GOT3 (cell line): Measurements from ENCODE around the gene LCA5L.

ENCODE experiments used
- DNase-seq: peaks from one replicate; lab custom pipeline; 2025; ENCODE audit warnings: mixed read lengths; lab: John Stamatoyannopoulos, UW

LCA5L gene

DNA sequence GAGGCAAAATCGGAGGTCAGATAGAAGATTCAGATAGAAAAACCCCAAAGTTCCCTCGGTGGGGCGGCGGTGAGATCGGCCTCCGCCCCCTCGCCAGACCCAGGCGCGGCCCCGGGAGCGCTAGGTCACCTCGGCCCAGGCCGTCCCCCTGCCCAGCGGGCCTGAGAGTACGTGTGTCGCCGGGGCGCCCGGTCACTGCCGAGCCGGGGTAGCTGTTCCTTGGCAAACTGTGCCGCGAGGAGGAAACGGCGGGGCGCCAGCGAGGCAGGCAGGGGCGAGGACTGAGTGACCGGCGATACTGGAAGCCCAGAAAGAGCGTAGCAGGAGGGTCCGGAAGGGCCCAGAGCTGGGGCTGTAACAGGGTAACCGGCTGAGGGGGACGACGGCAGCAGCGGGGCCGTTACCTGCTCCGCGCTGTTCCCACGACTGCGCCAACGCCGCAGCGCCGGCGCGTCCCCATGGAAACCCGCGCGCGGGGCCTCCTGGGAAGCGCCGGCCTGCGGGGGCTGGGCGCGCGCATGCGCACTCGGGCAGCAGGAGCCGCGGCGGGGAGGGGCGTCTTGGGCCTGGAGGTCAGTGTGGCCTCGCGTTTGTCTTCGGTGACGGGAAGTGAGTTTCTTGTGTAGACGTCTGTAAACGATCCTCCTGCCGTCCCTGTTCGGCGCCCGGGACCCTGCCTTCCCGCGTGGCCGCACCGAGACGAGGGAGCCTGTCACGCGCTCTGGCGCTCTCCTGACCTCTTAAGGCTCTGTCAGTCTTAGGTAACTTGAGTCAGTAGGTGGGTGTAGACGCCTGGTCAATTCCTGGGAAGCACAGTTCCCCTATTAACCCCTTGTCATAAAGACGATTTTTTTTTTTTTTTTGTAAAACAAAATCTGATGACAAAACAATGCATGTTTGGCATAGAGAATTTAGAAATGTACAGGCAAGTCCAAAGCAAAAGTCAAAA lies at the start of gene LCA5L:
LCA5L (minus strand) TSS at position 458 of the 949 bp plus-strand sequence. CDS start 17,285 bp downstream, outside the sequence.
- DNase-seq, result peak; percentile 81

DNA sequence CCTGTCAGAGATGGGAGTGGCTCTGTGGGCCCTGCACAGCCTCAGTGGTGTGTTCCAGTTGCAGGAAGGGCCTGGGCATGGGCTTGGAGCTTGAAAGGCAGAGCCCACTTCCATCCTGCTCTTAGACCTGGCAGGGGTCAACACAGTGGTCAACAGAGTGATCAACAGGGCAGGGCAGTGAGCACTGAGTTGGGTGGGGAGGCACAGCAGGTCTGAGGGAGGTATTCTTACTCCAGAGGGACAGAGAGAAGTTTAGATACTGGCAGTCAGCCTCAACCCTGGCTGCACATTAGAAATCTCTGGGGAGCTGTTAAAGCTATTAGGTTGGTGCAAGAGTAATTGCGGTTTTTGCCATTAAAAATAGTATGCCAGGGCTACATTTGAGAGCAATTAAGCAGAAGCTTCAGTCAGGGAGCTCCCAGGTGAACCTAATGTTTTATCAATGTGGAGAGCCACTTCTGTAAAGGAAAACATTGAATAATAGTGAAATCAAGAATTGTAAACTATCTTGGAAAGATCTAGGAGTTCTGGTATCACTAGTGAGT lies 43.9 kb upstream of the LCA5L start:
- DNase-seq, result no peak

DNA sequence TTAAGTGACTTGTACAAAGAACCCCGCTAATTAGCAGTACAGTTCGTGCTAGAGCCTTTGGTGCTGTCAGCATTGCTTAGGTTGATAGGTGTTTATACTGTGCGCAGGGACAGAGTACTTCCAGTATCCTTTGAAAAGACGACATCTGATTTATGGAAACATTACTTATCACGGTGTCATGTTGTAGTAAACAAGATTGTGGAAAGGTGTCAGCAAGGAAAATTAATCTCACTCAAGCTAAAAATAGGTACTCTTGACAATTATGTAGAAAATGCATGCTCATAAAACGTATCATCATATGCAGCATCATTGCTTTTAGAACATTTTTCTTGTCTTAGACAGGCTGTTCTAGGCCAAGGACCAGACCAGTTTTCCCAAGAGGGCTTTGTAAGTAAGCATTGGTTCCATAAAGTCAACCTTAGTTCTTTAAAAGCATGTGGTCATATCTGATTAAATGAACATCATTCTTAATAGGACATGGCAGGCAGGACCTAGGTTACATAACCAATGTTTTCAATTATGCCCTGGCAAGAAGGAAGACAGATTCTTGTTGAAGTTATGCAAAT lies 39.2 kb upstream of the LCA5L start:
- no peak for DNase-seq

DNA sequence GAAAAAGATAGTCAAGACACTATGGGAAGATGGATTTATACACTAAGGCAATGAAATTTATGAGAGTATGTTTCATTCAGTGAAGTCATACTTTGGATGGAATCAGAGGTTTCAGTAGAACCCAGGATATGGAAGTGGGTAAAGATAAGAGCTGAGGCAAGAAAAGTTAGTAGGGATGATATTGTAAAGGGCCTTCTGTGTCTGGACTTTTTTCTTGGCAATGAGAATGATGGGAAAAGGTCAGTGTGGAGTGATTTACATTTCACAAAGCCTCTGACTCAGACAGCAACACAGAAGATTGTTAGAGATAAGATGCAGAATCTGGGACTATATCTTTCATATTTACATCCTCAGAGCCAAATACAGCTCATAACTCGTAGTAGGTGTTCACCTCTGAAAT lies 38.3 kb upstream of the LCA5L start:
- DNase-seq, result no peak

DNA sequence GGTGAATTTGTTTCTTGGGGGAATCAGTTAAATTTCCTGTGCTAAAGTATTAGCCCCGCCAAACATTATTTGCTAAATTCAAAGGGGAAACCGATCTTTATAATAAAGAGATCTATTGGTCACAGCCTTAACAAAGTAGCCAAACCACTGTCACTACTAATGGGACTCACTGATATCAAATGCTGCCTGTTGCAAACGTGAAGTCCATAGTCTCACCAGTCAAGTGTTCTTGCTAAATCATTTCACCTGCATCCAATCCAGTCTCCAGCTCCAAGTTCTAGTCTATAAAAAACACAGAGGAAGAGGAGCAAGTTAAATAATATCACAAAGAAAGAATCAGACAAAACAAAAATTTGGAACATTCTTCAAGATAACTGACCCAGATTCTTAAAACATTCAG lies 36.3 kb upstream of the LCA5L start:
- DNase-seq, result no peak

DNA sequence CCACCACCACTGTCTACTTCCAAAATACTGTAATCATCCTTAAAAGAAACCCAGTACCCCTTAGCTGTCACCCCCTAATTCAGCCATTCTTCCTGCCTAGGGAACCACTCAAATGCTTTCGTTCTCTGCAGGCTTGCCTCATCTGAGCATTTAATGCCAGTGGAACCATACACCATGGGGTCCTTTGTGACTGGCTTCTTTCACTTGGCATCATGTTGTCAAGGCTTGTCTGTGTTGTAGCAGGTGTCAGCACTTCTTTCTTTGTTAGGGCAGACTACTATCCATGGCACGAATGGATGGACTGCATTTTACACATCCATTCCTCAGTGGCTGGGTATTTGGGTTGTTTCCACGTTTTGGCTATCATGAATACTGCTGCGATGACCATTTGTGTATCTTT lies 34.7 kb upstream of the LCA5L start:
- no peak for DNase-seq

DNA sequence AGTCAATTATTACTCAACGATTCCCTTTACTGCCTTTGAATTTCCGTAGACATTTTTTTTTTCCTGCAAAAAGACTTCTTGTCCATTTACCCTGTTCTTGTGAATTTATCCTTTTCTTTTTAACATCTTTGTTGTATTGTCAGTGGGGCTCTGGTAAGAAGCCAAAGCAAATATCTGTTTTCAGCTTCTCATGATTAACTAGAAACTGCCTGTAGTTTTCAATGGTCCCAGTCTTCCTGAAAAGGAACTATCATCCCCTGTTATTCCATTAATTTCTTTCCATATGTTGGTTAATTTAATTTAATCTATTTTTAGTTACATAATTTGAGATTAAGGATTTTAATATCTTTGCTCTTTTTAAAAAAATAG lies 34.2 kb upstream of the LCA5L start:
- DNase-seq, result no peak

DNA sequence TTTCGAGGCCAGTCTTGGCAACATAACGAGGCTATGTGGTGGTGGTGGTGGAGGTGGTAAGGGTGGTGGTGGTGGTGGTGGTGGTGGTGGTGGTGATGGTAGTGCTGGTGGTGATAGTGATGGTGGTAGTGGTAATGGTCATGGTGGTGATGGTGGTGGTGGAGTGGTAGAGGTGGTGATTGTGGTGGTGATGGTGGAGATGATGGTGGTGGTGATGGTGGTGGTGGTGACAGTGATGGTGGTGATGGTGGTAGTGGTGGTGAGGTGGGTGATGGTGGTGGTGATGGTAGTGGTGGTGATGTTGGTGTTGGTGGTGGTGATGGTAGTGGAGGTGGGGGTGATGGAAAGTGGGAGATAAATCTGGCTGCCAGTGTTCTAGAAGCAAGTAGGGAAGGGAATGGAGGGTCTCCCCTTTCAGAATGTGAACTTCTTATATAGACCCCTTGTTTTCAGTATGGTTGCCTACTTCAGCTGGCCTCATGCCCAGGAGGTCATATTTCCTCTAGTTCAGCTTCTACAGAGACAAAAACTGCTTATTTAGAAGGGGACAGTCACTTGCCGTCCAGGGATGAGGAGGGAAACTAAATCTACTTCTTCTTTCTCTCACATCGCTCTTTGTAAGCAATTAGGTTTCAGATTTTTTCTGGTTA lies 33.7 kb upstream of the LCA5L start:
- no peak for DNase-seq

DNA sequence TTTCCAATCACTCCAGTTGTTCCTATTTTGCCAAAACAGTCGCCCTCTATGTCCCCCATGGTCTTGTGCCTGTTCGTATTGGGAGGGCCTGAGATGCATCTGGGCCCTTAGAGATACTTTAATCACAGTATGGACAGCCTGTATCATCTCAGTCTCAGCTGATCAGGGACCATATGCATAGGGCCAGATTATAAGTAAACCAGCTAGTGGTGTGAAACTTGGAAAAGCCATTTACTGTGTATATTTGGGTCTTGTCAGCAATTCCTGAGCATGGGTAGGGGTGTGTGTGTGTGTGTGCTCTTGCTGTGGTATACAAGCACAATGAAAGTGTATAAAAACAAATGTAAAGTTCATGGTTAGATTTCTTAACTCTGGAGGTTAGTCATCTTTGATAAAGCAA lies 29.0 kb upstream of the LCA5L start:
- no peak for DNase-seq

DNA sequence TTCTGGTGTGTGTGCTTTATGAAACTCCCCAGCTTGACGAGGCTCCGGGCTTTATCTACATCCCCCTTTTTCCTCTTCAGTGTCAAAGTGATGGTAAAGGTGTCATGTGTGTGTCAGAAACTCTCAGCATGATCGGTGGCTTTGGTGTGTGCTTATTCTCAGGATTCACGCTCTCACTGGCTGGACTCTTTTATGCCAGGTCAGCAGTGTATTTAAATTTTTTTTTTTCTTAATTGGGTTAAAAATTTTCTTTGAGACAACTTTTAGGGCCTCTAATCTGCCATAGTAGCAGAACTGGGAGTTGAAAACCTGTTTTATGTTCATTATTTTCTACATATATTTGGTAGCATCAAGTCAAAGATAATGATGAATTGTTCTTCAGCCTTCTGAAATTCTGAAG lies 27.2 kb upstream of the LCA5L start:
- DNase-seq, result no peak

DNA sequence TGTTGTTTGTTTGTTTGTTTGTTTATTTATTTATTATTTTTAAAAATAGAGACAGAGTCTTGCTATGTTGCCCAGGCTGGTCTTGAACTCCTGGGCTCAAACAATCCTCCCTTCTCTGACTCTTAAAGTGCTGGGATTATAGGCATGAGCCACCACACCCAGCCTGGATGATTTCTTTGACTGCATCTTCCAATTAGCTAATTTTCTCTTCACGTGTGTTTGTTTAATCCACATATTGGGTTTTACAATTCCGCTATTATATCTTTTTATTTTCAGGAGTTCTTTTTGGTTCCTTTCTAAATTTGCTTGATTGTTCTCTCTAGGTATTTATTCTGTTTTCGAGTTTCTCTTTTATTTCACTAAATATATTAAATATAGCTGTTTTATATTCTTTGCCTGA lies 26.0 kb upstream of the LCA5L start:
- DNase-seq, result no peak

DNA sequence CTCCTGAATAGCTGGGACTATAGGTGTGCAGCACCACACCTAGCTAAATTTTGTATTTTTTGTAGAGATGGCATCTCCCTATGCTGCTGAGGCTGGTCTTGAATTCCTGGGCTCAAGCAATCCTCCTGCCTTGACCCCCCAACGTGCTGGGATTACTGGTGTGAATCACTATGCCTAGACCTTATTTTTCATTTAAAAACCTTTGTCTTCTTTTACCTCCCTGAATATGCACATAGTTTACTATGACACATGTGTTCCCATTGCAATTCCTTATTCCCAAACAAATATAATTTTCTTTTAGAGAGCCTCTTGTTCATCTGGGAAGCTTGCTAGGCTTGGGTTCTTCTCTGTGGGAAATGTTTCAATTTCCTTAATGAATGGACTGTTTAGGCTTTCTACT lies 23.0 kb upstream of the LCA5L start:
- no peak for DNase-seq

DNA sequence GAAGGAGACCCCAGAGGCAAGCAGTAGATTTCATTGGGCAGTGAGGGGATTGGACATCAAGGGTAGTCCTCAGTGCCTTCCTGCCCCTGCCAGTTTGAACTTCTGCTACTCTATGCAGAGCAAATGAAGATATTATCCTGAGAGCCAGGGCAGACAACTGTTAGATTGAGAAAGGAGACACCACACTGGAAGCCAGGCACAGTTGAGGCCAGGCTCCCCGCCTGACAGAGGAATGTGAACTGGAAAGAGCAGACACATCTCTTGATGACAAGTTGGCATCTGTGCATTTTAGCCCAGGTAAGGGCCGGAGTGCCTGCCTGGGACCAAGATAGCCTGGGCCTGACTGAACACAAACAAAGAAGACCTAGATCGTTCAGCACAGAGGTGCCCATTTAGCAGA lies 22.2 kb upstream of the LCA5L start:
- DNase-seq, result no peak

DNA sequence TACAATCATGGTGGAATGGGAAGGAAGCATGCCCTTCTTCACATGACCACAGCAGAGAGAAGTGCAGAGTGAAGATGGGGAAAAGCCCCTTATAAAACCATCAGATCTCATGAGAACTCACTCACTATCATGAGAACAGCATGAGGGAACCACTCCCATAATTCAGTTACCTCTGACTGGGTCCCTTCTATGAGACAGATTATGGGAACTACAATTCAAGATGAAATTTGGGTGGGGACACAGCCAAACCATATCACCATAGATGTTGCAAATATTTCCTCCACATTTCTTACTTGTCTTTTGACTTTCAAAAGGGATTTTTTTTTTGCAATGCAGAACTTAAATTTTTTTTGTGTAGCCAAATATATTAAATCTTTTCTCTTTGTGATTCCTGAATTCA lies 21.0 kb upstream of the LCA5L start:
- no peak for DNase-seq

DNA sequence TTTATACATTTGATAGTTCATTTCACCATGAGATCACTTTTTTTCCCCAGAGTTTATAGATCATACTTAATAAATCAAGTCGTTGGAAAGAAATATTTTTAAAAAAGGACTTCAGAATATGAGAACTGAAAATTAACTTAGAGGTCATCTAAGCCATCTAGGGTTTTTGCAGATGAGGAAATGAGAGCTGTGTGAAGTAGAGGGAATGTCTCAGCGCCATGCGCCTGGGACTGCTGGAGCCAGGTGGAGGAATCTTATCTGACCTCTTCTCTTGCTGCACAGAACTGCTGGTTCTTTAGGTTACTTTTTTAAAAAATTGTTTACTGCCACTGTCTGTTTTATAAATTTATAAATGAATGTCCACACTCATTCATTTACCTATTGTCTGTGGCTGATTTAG lies 17.7 kb upstream of the LCA5L start:
- DNase-seq, result no peak

DNA sequence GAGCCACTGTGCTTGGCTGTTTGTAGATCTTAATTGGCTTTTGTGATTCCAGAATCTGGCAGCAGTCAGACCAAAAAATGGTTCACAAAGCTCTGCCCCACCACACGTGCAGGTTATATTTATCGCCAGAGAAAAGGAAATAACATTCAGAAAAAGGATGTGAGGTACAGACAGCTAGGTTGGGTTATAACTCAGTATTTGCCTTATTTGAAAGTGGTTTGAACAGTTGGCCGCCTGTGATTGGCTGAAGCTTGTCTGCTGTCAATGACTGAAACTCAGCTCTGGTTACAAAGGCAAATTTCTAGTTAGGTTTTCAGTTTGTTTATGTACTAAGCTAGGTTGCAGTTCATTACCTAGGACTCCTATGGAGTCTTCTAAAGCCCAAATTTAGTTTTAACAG lies 15.8 kb upstream of the LCA5L start:
- no peak for DNase-seq

DNA sequence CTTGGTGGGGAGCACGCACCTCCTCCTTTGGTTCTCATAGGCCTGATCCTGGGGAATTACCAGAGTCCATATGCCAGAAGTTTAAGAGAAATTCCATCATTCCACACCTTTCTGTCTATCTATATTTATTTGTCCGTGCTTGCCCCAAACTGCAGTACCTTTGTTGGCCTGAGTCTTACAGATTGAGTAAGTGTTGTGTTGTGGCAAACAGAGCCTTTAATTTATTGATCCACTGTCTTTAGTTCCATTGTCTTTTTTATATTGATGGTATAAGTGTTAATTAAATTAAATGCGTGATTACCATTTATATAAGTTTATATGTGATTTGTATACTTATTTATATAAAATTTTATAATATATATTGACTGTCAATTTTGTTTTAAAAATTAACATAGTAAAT lies 11.1 kb upstream of the LCA5L start:
- DNase-seq, result no peak

DNA sequence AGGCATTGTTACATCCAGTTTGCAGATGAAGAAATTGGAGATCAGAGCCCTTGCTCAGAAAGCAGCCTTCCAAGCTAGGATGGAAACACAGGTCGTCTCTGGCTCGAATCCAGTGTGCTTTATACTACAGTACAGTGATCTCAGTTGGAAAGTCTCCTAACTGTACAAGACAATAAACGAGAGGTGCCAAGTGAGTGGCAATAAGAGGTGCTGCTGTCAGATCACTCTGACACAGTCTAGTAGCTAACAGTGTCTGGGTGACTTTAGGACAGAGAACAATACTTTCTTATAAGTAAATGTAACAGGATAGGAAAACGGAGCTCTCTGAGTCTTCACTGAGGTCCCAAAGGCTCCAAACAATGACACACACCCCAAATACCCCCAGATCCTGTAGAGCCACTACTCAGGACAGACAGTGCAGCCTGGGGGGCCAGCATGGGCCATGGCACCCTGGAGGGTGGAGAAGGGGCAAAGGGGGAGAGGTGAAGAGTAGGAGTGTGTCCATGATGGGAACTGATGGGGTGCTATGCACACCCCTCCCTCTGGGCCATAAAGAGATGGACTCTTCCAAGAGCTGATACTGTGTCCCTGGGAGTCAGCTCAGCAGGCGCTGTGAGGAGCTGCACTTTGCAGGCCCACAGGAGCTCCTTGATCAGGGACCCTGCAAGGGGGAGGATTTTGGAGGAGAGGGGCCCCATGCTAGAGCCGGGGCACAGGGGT lies 9.5 kb upstream of the LCA5L start:
- DNase-seq, result no peak

DNA sequence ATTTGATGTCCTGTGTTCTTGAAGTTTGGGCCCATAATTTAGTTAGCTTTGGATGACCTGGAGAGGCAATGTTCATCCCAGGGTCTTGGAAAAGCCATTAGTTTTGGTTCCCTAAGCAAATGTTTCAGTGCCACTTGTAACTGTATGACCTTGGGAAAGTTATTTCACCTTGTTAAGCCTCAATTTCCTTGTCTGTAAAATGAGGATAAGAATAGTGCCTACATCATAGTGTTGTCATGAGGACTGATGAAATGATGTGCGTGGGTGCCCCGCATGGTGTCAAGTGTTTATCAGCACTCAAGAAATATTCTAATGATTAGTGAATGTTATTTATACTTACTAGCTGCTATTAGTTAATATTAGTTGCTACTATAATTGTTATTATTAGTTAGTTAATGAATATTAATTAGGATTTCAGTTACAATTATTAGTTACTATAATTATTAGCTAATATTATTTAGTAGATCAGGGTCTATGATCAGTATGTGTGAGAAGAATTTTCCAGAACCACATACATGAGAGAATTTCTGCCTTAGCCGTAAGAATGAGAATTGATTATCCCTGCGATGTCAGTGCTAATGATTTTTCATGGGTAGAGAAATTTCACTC lies 8.1 kb upstream of the LCA5L start:
- DNase-seq, result no peak

DNA sequence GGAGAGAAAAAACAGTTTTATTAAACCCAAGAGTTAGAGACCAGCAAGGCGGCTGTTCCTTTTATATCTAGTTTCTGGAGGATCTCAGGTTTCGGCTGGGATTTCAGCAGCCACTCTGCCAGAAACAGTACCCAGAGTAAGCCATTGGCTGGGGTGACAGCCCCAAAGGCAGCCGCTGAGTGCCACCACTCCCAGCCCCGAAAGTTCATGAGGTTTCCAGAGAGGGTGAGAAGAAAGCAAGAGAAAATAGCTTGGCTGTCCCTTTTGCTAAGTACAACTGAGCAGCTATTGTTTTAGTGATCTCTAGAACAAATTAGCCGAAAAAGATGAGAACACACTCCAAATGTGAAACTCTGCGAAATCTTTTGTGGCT lies 7.4 kb upstream of the LCA5L start:
- DNase-seq, result no peak

DNA sequence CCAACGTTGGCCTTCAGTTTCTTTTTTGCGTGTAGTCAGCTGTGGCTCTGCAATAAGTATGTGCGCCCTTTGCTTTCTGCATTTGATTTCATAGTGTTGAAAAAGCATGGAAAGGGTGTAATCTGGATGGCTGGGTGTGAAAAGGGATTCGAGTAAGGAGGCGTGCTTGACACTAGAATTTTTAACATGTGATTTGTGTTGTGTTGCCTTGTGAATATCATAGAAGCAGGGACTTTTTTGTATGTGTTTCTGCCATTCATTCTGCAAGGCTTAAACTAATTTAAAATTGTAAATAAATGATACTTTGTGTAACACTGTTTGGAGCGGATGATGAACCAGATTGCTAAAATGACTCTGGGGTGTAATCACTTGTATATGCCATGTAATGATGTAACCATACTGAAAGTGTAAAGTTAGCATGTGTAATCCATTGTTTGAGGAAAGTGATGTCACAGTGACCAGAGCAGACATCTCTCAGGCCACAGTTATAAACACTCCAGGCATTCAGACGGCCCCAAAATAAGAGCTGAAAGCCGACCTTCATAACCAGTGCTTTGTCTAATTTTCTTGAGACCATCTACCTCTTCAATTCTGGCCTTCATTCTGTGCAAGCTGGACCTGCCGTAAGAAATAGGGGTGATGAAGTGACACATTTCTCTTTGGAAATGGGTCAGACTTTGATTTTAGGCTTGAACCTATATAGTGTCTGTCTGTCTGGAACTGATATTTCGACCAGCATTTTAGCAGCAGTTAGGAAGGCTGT lies 6.8 kb upstream of the LCA5L start:
- no peak for DNase-seq
